Activated CD4-positive, alpha-beta T cell treated with anti-CD3 and anti-CD28 coated beads, Interleukin-2, amount 10 ng/mL, durations not matched to agents 7 days and 5 days (primary cell): Measurements from ENCODE around the gene ZFHX3. TPM values are rescaled to one million over a fixed set of nuclear protein-coding genes. Genes with fewer than 3 reads are reported as not detected.
"Not testable (repeated sequence)": the region's sequence is repeated elsewhere in the genome, so short reads cannot be mapped to it uniquely, and the experiment has no call there.

Source experiments
- CTCF ChIA-PET: fragments of 350-600 bp; sonication (Branson Sonifier 250); formaldehyde crosslinking; loops from one replicate; lab custom pipeline; 2021; ENCODE audit warnings: antibody characterized with exemption; lab: Charles Lee
- POLR2A ChIA-PET: fragments of 350-600 bp; sonication (Branson Sonifier 250); formaldehyde crosslinking; loops from one replicate; lab custom pipeline; 2021; ENCODE audit warnings: antibody characterized with exemption; lab: Charles Lee
- DNase-seq: peaks from one replicate; pipeline ENCODE4 v3.0.0-alpha.2; 2020
- H3K27ac Mint-ChIP-seq: one replicate; pipeline ENCODE4 v1.8.0; 2021; ENCODE audit warnings: mild to moderate bottlenecking, moderate library complexity, mixed read lengths
- H3K27me3 Mint-ChIP-seq: one replicate; pipeline ENCODE4 v1.8.0; 2021; ENCODE audit warnings: mixed read lengths
- H3K36me3 Mint-ChIP-seq: one replicate; pipeline ENCODE4 v1.8.0; 2021; ENCODE audit warnings: low read depth, mixed read lengths
- H3K4me1 Mint-ChIP-seq: one replicate; pipeline ENCODE4 v1.8.0; 2021; ENCODE audit warnings: mixed read lengths
- H3K4me3 Mint-ChIP-seq: one replicate; pipeline ENCODE4 v1.8.0; 2021; ENCODE audit warnings: mild to moderate bottlenecking, moderate library complexity, mixed read lengths
- H3K9me3 Mint-ChIP-seq: one replicate; pipeline ENCODE4 v1.8.0; 2021; ENCODE audit warnings: mixed read lengths
- total RNA-seq, 2 experiments: library from RNA; stranded (reverse); gene quantifications; one replicate each; pipeline ENCODE4 v1.2.3, GENCODE V29; 2021

ZFHX3 gene
- total RNA-seq, 2 experiments from 2014 or later, result 1.5 to 1.6 TPM

- H3K4me3 Mint-ChIP-seq, result no peak overlapping the region
- H3K27ac Mint-ChIP-seq, result no peak overlapping the region
- H3K36me3 Mint-ChIP-seq, result no peaks in the 10 kb centered on the region
- no peaks in the 10 kb centered on the region for H3K4me1 Mint-ChIP-seq
- H3K9me3 Mint-ChIP-seq, result no peaks in the 10 kb centered on the region
- POLR2A ChIA-PET, result no interaction called here
- CTCF ChIA-PET, result interaction anchor here (0.6 kb wide), 1 partner anchor 334 kb away, joined by 3 read pairs; no protein-coding TSS in a partner anchor
- H3K27me3 Mint-ChIP-seq, result no peaks in the 10 kb centered on the region
- DNase-seq, result no peak
These were observed 30.6 kb downstream of the ZFHX3 start for GRCh38 chr16:73017321-73017720.

GRCh38 chr16:73016488-73016830 is 31.5 kb downstream of the ZFHX3 start:
- DNase-seq, result no peak
- ChIA-PET CTCF (no interaction called here), POLR2A (no interaction called here)
- H3K36me3 Mint-ChIP-seq, result no peaks in the 10 kb centered on the region
- no peaks in the 10 kb centered on the region for H3K9me3 Mint-ChIP-seq
- H3K27ac Mint-ChIP-seq, result no peak overlapping the region
- H3K27me3 Mint-ChIP-seq, result no peaks in the 10 kb centered on the region
- H3K4me1 Mint-ChIP-seq, result no peaks in the 10 kb centered on the region
- no peak overlapping the region for H3K4me3 Mint-ChIP-seq

GRCh38 chr16:73015612-73016487 is 32.1 kb downstream of the ZFHX3 start:
- Mint-ChIP-seq H3K9me3 (no peaks in the 10 kb centered on the region), H3K27me3 (no peaks in the 10 kb centered on the region), H3K4me3 (no peak overlapping the region), H3K4me1 (no peaks in the 10 kb centered on the region), H3K27ac (no peak overlapping the region), H3K36me3 (no peaks in the 10 kb centered on the region)
- ChIA-PET POLR2A (no interaction called here), CTCF (no interaction called here)
- no peak for DNase-seq

GRCh38 chr16:73014768-73015167 is 33.2 kb downstream of the ZFHX3 start:
- no peak for DNase-seq
- ChIA-PET CTCF (no interaction called here), POLR2A (no interaction called here)
- no peaks in the 10 kb centered on the region for H3K36me3 Mint-ChIP-seq
- no peaks in the 10 kb centered on the region for H3K9me3 Mint-ChIP-seq
- no peak overlapping the region for H3K27ac Mint-ChIP-seq
- H3K4me1 Mint-ChIP-seq, result no peaks in the 10 kb centered on the region
- no peaks in the 10 kb centered on the region for H3K27me3 Mint-ChIP-seq
- no peak overlapping the region for H3K4me3 Mint-ChIP-seq

GRCh38 chr16:73013974-73014373 is 34.0 kb downstream of the ZFHX3 start:
- no peaks in the 10 kb centered on the region for H3K36me3 Mint-ChIP-seq
- no peak overlapping the region for H3K27ac Mint-ChIP-seq
- CTCF ChIA-PET, result no interaction called here
- H3K4me1 Mint-ChIP-seq, result no peaks in the 10 kb centered on the region
- H3K4me3 Mint-ChIP-seq, result no peak overlapping the region
- DNase-seq, result no peak
- POLR2A ChIA-PET, result no interaction called here
- H3K27me3 Mint-ChIP-seq, result peaks cover under 1% of the 10 kb centered on the region
- H3K9me3 Mint-ChIP-seq, result no peaks in the 10 kb centered on the region

- Mint-ChIP-seq H3K27me3 (peaks cover 5% of the 10 kb centered on the region), H3K27ac (no peak overlapping the region), H3K9me3 (no peaks in the 10 kb centered on the region), H3K36me3 (no peaks in the 10 kb centered on the region), H3K4me1 (no peaks in the 10 kb centered on the region), H3K4me3 (no peak overlapping the region)
- no peak for DNase-seq
- CTCF ChIA-PET, result no interaction called here
- POLR2A ChIA-PET, result no interaction called here
These were observed 35.6 kb downstream of the ZFHX3 start for GRCh38 chr16:73012341-73012740.

- CTCF ChIA-PET, result interaction anchor here (0.6 kb wide), 1 partner anchor 11 kb away, joined by 3 read pairs; no protein-coding TSS in a partner anchor
These were observed 36.0 kb downstream of the ZFHX3 start for GRCh38 chr16:73011926-73012325.

GRCh38 chr16:73010150-73010676 is 37.7 kb downstream of the ZFHX3 start:
- no peak overlapping the region for H3K4me3 Mint-ChIP-seq
- H3K4me1 Mint-ChIP-seq, result no peaks in the 10 kb centered on the region
- no peak overlapping the region for H3K27ac Mint-ChIP-seq
- ChIA-PET POLR2A (no interaction called here), CTCF (no interaction called here)
- no peaks in the 10 kb centered on the region for H3K36me3 Mint-ChIP-seq
- no peaks in the 10 kb centered on the region for H3K9me3 Mint-ChIP-seq
- peaks cover 5% of the 10 kb centered on the region for H3K27me3 Mint-ChIP-seq
- DNase-seq, result no peak

More at GRCh38 chr16:73011926-73012325, 36.0 kb downstream of the ZFHX3 start:
- no peak overlapping the region for H3K27ac Mint-ChIP-seq
- no peaks in the 10 kb centered on the region for H3K9me3 Mint-ChIP-seq
- POLR2A ChIA-PET, result no interaction called here
- H3K4me3 Mint-ChIP-seq, result no peak overlapping the region
- DNase-seq, result no peak
- no peaks in the 10 kb centered on the region for H3K4me1 Mint-ChIP-seq
- peaks cover 5% of the 10 kb centered on the region for H3K27me3 Mint-ChIP-seq
- H3K36me3 Mint-ChIP-seq, result no peaks in the 10 kb centered on the region

- DNase-seq, H3K27me3 Mint-ChIP-seq, H3K4me3 Mint-ChIP-seq, H3K9me3 Mint-ChIP-seq, H3K36me3 Mint-ChIP-seq, H3K4me1 Mint-ChIP-seq, POLR2A ChIA-PET, CTCF ChIA-PET, H3K27ac Mint-ChIP-seq: not testable (repeated sequence)
These were observed 38.2 kb downstream of the ZFHX3 start for GRCh38 chr16:73009710-73010109.

- Mint-ChIP-seq H3K4me1 (no peaks in the 10 kb centered on the region), H3K4me3 (no peak overlapping the region), H3K9me3 (no peaks in the 10 kb centered on the region), H3K36me3 (no peaks in the 10 kb centered on the region), H3K27ac (no peak overlapping the region), H3K27me3 (peaks cover 5% of the 10 kb centered on the region)
- ChIA-PET POLR2A (no interaction called here), CTCF (interaction anchor here (0.6 to 0.7 kb wide), 2 partner anchors 21 to 159 kb away, joined by 3 to 4 read pairs; no protein-coding TSS in a partner anchor)
- no peak for DNase-seq
These were observed 41.9 kb downstream of the ZFHX3 start for GRCh38 chr16:73006026-73006425.

GRCh38 chr16:73002866-73003265 is 45.1 kb downstream of the ZFHX3 start:
- H3K36me3 Mint-ChIP-seq, result no peaks in the 10 kb centered on the region
- H3K9me3 Mint-ChIP-seq, result peaks cover 4% of the 10 kb centered on the region
- POLR2A ChIA-PET, result no interaction called here
- CTCF ChIA-PET, result interaction anchor here (0.6 kb wide), 1 partner anchor 1040 kb away, joined by 4 read pairs; no protein-coding TSS in a partner anchor
- H3K27me3 Mint-ChIP-seq, result no peaks in the 10 kb centered on the region
- H3K4me3 Mint-ChIP-seq, result no peak overlapping the region
- no peak for DNase-seq
- no peak overlapping the region for H3K27ac Mint-ChIP-seq
- H3K4me1 Mint-ChIP-seq, result no peaks in the 10 kb centered on the region

GRCh38 chr16:73000907-73001521 is 46.9 kb downstream of the ZFHX3 start:
- no peak overlapping the region for H3K4me3 Mint-ChIP-seq
- H3K36me3 Mint-ChIP-seq, result no peaks in the 10 kb centered on the region
- POLR2A ChIA-PET, result no interaction called here
- H3K27me3 Mint-ChIP-seq, result no peaks in the 10 kb centered on the region
- CTCF ChIA-PET, result interaction anchor here (0.6 kb wide), 1 partner anchor 11 kb away, joined by 3 read pairs; no protein-coding TSS in a partner anchor
- no peak overlapping the region for H3K27ac Mint-ChIP-seq
- H3K9me3 Mint-ChIP-seq, result peaks cover 4% of the 10 kb centered on the region
- H3K4me1 Mint-ChIP-seq, result no peaks in the 10 kb centered on the region
- DNase-seq, result no peak
